C4-2B (cell line): ENCODE data around the gene CLDN24.

Experiments used
- ZFX ChIP-seq: fragments of 450-650 bp; IDR thresholded peaks from 2 replicates; pipeline ENCODE4 v1.6.1; 2017
- TF ChIP-seq, protein P1 (sequence below): fragments of 450-650 bp; conservative IDR thresholded peaks from 2 replicates; pipeline ENCODE4 v1.5.1; 2017; ENCODE audit warnings: mild to moderate bottlenecking

DNA sequence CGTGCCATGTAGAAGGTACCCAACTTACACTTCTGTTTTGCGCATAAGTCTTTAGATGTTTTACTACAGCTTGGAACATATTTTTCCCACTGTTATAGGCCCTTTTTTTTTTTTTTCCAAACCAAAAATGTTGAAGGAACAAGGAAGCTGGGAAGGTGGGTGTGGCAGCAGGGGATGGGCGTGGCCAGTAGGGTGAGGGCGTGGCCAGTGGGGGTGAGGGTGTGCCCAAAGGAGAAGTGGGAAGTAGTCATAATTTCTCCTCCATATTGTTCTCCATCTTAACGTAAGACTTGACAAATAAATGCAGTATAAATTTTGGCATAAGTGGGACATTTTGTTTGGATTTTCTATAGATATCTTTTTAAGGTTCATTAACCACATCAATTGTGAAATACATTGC is 32.5 kb downstream of the CLDN24 start:
- TF ChIP-seq, protein P1, sequence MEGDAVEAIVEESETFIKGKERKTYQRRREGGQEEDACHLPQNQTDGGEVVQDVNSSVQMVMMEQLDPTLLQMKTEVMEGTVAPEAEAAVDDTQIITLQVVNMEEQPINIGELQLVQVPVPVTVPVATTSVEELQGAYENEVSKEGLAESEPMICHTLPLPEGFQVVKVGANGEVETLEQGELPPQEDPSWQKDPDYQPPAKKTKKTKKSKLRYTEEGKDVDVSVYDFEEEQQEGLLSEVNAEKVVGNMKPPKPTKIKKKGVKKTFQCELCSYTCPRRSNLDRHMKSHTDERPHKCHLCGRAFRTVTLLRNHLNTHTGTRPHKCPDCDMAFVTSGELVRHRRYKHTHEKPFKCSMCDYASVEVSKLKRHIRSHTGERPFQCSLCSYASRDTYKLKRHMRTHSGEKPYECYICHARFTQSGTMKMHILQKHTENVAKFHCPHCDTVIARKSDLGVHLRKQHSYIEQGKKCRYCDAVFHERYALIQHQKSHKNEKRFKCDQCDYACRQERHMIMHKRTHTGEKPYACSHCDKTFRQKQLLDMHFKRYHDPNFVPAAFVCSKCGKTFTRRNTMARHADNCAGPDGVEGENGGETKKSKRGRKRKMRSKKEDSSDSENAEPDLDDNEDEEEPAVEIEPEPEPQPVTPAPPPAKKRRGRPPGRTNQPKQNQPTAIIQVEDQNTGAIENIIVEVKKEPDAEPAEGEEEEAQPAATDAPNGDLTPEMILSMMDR = no peak
- no peak for TF ChIP-seq ZFX
